GM21360 (cell line): ENCODE data around the gene PHF13.

Experiments used
- ATAC-seq: cut with Tn5 transposase; IDR thresholded peaks from one replicate; pipeline ENCODE4 v1.9.1; 2021; ENCODE audit warnings: mild to moderate bottlenecking, moderate library complexity; ENCODE audit not compliant: unreplicated experiment

Gene PHF13

DNA sequence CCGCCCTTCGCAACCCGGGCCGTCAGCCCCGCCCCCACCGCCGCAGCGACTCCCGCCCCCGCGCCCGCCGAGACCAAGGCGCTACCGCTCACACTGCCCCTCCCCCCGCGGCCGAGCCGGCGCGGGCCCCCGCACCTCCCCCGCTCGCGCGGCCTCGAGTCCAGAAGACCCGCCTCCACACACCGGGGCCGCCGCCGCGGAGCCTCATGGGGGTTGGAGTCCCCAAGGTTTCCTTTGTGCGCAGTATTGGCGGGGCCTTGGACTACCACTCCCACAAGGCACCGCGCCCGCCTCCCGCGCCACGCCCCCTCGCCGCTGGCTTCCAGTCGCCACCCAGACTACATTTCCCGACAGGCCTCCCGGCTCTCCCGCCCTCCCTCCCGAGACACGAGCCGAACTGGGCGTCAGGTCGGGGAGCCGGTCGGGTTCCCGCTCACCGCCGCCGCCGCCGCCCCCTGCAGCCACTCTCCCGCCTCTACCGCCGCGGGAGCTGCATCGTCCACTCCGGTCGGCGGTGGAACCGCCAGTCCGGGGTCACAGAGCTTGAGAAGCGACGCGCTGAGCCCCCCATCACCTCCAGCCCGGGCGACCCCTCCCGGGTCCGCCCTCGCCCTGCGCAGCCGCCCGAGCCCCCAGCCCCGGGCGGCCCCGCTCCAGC lies at the start of gene PHF13:
Gene PHF13 (plus strand): TSS at position 371 of the 658 bp plus-strand sequence. CDS start 336 bp downstream, outside the sequence.
- ATAC-seq = peak; percentile 89

DNA sequence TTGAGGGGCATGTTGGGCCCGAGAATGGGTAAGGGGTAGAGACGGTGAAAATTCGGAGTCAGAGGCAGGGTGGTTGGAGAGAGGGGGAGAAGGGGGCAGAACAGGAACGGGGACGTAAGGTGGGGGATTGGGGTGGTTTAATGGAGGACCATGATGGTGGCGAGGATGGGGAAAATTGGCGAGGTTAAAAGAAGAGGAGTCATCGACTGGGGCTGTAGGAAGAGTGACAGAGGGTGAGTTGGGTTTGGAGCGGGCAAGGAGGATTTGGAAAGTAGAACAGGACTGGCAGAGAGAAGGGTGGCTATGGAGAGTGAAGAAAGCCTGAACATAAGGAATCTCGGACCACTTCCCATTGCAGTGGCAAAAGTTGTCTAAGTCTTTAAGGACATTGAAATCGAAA lies 44.5 kb upstream of the PHF13 start:
- ATAC-seq = no peak

DNA sequence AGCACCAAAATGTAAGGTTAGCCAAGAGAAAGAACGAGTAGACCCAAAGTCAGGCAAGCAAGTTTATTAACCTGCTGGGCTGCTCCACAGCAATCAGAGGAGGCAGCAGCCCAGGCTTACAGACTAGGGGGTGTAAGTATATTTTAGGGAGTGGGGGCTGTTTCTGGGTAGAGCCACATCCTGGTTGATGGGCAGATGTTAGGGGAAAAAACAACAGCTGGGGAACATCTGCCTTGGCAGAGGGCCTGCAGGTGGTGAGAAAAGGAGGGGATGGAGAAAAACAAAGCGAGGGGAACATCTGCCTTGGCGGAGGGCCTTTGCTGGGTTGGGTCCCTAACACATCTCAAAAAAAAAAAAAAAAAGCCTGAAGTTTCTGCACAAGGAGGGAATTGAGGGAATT lies 43.4 kb upstream of the PHF13 start:
- no peak for ATAC-seq

GRCh38 chr1:6570987-6571386 lies 42.5 kb upstream of the PHF13 start:
- no peak for ATAC-seq

- ATAC-seq = no peak
Measured at GRCh38 chr1:6572653-6573383, 40.7 kb upstream of the PHF13 start.

GRCh38 chr1:6574025-6574620 lies 39.4 kb upstream of the PHF13 start:
- no peak for ATAC-seq

DNA sequence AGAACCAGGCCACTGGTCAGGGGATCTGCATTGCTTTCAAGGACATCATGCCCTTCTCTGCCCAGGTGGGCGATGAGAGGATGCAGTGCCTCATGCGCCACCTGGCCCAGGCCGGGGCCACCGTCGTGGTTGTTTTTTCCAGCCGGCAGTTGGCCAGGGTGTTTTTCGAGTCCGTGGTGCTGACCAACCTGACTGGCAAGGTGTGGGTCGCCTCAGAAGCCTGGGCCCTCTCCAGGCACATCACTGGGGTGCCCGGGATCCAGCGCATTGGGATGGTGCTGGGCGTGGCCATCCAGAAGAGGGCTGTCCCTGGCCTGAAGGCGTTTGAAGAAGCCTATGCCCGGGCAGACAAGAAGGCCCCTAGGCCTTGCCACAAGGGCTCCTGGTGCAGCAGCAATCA lies 38.7 kb upstream of the PHF13 start:
- no peak for ATAC-seq

- no peak for ATAC-seq
Measured at GRCh38 chr1:6577831-6578525, 35.6 kb upstream of the PHF13 start.

DNA sequence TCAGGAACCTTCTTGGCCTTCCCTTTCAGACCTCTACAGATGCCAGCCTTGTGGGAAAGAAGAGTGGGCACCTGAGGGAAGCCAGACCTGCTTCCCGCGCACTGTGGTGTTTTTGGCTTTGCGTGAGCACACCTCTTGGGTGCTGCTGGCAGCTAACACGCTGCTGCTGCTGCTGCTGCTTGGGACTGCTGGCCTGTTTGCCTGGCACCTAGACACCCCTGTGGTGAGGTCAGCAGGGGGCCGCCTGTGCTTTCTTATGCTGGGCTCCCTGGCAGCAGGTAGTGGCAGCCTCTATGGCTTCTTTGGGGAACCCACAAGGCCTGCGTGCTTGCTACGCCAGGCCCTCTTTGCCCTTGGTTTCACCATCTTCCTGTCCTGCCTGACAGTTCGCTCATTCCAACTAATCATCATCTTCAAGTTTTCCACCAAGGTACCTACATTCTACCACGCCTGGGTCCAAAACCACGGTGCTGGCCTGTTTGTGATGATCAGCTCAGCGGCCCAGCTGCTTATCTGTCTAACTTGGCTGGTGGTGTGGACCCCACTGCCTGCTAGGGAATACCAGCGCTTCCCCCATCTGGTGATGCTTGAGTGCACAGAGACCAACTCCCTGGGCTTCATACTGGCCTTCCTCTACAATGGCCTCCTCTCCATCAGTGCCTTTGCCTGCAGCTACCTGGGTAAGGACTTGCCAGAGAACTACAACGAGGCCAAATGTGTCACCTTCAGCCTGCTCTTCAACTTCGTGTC lies 34.7 kb upstream of the PHF13 start:
- ATAC-seq = no peak

DNA sequence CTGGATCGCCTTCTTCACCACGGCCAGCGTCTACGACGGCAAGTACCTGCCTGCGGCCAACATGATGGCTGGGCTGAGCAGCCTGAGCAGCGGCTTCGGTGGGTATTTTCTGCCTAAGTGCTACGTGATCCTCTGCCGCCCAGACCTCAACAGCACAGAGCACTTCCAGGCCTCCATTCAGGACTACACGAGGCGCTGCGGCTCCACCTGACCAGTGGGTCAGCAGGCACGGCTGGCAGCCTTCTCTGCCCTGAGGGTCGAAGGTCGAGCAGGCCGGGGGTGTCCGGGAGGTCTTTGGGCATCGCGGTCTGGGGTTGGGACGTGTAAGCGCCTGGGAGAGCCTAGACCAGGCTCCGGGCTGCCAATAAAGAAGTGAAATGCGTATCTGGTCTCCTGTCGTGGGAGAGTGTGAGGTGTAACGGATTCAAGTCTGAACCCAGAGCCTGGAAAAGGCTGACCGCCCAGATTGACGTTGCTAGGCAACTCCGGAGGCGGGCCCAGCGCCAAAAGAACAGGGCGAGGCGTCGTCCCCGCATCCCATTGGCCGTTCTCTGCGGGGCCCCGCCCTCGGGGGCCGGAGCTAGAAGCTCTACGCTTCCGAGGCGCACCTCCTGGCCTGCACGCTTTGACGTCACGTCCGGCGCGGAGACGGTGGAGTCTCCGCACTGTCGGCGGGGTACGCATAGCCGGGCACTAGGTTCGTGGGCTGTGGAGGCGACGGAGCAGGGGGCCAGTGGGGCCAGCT lies 34.0 kb upstream of the PHF13 start, which contains the start of gene ZBTB48:
Gene ZBTB48 (plus strand): TSS at position 621 of the 745 bp plus-strand sequence. CDS start 616 bp downstream, outside the sequence.
- peak; percentile 92 for ATAC-seq

- no peak for ATAC-seq
Measured at GRCh38 chr1:6580119-6580592, 33.4 kb upstream of the PHF13 start.

DNA sequence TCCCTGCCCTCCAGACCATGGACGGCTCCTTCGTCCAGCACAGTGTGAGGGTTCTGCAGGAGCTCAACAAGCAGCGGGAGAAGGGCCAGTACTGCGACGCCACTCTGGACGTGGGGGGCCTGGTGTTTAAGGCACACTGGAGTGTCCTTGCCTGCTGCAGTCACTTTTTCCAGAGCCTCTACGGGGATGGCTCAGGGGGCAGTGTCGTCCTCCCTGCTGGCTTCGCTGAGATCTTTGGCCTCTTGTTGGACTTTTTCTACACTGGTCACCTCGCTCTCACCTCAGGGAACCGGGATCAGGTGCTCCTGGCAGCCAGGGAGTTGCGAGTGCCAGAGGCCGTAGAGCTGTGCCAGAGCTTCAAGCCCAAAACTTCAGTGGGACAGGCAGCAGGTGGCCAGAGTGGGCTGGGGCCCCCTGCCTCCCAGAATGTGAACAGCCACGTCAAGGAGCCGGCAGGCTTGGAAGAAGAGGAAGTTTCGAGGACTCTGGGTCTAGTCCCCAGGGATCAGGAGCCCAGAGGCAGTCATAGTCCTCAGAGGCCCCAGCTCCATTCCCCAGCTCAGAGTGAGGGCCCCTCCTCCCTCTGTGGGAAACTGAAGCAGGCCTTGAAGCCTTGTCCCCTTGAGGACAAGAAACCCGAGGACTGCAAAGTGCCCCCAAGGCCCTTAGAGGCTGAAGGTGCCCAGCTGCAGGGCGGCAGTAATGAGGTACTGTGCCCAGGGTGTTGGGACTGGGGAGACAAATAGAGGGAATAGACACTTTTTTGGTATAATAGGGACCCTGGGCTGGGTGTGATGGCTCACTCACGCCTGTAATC lies 32.7 kb upstream of the PHF13 start:
- no peak for ATAC-seq

DNA sequence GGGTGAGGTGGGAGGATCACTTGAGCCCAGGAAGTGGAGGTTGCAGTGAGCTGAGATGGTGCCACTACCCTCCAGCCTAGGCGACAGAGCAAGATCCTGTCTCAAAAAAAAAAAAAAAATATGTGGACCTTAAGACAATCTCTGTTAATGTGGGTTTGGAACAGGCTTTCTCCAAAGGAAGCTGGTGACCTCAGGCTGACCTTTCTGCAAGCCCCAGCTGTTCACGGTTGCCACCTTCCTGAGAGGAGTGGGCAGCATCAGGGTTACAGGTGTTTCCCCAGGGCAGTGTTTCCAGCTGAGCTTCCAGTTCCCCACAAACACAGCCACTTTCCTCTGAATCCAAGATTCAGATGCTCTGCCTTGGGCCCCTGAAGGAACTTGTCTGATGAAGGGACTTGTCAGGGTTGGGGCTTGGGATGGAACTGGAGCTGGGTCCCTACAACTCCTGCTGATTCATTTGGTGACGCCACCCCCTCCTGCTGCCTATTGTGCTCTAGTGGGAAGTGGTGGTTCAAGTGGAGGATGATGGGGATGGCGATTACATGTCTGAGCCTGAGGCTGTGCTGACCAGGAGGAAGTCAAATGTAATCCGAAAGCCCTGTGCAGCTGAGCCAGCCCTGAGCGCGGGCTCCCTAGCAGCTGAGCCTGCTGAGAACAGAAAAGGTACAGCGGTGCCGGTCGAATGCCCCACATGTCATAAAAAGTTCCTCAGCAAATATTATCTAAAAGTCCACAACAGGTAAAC lies 31.8 kb upstream of the PHF13 start:
- no peak for ATAC-seq

GRCh38 chr1:6582370-6582769 lies 31.2 kb upstream of the PHF13 start:
- ATAC-seq = no peak

DNA sequence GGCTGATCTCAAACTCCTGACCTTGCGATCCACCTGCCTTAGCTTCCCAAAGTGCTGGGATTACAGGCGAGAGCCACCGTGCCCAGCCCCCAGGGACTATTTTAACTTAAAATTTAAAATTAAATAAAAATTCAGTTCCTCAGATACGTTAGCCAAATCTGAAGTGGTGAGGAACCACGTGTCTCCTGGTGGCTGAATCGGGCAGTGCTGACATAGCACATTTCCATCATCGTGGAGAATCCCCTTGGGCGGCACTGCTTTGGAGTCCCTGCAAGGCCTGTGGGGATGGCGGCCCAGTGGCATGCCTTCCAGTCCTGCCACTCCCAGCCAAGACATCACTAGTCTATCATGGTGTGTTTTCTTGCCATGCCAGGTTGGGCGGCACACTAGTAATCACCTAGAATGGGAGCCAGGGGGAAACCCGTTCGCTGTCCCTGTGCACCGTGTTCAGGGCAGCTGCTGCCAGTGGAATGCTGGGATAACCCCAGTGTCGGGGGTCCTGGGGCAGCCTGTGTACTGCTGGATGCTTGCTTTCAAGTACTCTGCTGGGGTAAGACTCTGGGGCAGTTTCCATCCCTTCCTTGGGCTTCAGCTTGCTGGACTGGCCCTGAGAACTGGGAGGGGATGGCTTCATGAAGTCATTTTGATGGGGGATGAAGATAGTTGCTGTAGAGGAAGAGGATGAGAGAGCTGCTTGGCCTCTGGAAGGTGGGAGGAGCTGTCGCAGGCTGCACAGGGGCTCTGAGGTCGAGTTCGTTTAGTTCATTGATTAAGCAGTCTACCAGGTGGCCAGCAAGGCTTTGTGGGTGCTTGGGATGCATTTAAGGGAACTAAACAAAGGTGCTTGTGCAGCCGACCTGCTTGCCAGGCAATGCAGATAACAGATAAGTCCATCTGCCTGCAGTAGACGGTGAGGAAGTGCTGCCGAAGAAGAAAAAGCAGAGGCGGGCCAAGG lies 29.1 kb upstream of the PHF13 start:
- ATAC-seq = no peak

DNA sequence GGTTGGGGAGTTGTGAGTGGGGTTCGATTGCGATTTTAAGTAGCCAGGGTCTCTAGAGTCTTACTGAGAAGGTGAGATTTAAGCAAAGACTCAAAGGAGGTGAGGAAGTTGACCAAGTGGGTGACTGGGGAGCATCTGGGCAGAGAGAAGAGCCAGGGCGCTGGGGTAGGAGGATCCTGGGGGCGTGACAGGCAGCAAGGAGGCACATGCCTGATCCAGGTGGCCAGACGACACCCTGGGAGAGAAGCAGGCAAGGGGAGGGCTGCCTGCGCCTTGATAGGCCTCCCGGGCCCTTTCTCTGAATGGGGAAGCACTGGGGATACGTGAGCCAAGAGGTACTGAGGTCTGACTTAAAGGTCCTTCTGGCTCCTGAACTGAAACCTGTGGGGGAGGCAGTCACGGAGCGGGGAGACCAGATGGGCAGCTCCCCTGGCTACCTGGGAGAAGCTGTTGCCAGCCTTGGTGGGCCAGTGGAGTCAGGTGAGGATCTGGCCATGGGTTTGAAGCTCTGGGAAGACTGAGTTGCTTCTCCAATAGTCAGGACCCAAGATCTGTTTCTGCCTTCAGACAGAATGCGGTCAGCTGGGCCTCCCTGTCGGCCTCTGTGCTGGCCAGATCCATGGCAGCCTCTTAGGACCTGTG lies 28.3 kb upstream of the PHF13 start:
- ATAC-seq = no peak

DNA sequence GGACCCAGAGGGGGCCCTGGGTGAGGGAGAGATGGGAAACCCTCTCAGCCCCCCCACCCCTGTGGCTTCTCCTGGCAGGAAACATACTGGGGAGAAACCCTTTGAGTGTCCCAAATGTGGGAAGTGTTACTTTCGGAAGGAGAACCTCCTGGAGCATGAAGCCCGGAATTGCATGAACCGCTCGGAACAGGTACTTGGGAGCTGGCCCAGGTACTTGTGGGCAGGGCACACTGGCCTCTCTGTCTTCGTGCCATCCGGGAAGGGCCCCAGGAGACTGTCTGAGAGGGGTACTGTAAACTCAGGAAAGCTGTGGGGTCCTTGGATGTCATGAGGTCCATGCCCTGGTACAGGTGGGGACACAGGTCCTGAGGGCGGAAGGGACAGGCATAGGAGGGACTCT lies 27.7 kb upstream of the PHF13 start:
- ATAC-seq = no peak
